NCI-H2107 treated with DMSO at 0.1 percent for 48 hours (cell line): ENCODE measurements around the gene KCNQ1.
"Not testable (repeated sequence)": the region's sequence is repeated elsewhere in the genome, so short reads cannot be mapped to it uniquely, and the experiment has no call there.

Source experiments
- DNase-seq: peaks from one replicate; lab custom pipeline; 2025; ENCODE audit not compliant: unreplicated experiment; lab: John Stamatoyannopoulos, UW

Gene KCNQ1

GRCh38 chr11:2587976-2588748, 143.4 kb downstream of the KCNQ1 start:
- DNase-seq: no peak

GRCh38 chr11:2588809-2589537, 144.2 kb downstream of the KCNQ1 start:
- DNase-seq: no peak

- no peak for DNase-seq
These were observed 144.7 kb downstream of the KCNQ1 start for GRCh38 chr11:2589538-2589934.

GRCh38 chr11:2590131-2590964, 145.5 kb downstream of the KCNQ1 start:
- no peak for DNase-seq

GRCh38 chr11:2590965-2591754, 146.4 kb downstream of the KCNQ1 start:
- DNase-seq: no peak

- DNase-seq: no peak
These were observed 147.0 kb downstream of the KCNQ1 start for GRCh38 chr11:2591805-2592204.

GRCh38 chr11:2592559-2593392, 148.0 kb downstream of the KCNQ1 start:
- no peak for DNase-seq

- no peak for DNase-seq
These were observed 148.7 kb downstream of the KCNQ1 start for GRCh38 chr11:2593393-2593950.

- no peak for DNase-seq
These were observed 149.5 kb downstream of the KCNQ1 start for GRCh38 chr11:2594267-2594666.

GRCh38 chr11:2595204-2595603, 150.4 kb downstream of the KCNQ1 start:
- no peak for DNase-seq

GRCh38 chr11:2599561-2600189, 154.9 kb downstream of the KCNQ1 start:
- no peak for DNase-seq

- no peak for DNase-seq
These were observed 164.5 kb downstream of the KCNQ1 start for GRCh38 chr11:2609345-2609744.

- DNase-seq: no peak
These were observed 168.2 kb downstream of the KCNQ1 start for GRCh38 chr11:2612884-2613571.

- DNase-seq: no peak
These were observed 177.1 kb downstream of the KCNQ1 start for GRCh38 chr11:2621894-2622293.

- no peak for DNase-seq
These were observed 180.4 kb downstream of the KCNQ1 start for GRCh38 chr11:2625183-2625582.

GRCh38 chr11:2630679-2631078, 185.9 kb downstream of the KCNQ1 start:
- no peak for DNase-seq

- no peak for DNase-seq
These were observed 186.4 kb downstream of the KCNQ1 start for GRCh38 chr11:2631161-2631560.

- DNase-seq: not testable (repeated sequence)
These were observed 195.0 kb downstream of the KCNQ1 start for GRCh38 chr11:2639763-2640162.

GRCh38 chr11:2641623-2642022, 196.8 kb downstream of the KCNQ1 start:
- no peak for DNase-seq
